RWPE2 (cell line): Measurements from ENCODE around the gene TTC39A.

Experiments used
- ATAC-seq: fragments of 200-7000 bp; cut with Tn5 transposase; 3 replicates; pipeline ENCODE4 v1.9.1; 2021; ENCODE audit warnings: low read depth
- DNase-seq: peaks from one replicate; pipeline ENCODE4 v3.0.0-alpha.2; 2020; ENCODE audit warnings: low spot score
- H3K27ac ChIP-seq: fragments of 450-650 bp; 2 replicates; pipeline ENCODE4 v1.5.1; 2017; ENCODE audit warnings: mild to moderate bottlenecking; ENCODE audit not compliant: poor library complexity, severe bottlenecking
- H3K27me3 ChIP-seq: fragments of 250-450 bp; sonication (Bioruptor Pico); 2 replicates; pipeline ENCODE4 v1.5.1; 2021; ENCODE audit warnings: mild to moderate bottlenecking, moderate library complexity; ENCODE audit not compliant: insufficient read depth, poor library complexity, severe bottlenecking
- H3K36me3 ChIP-seq: fragments of 250-450 bp; sonication (Bioruptor Pico); 2 replicates; pipeline ENCODE4 v1.5.1; 2020; ENCODE audit warnings: low read depth, mild to moderate bottlenecking, moderate library complexity
- H3K4me1 ChIP-seq: fragments of 250-450 bp; sonication (Bioruptor Pico); 2 replicates; pipeline ENCODE4 v1.5.1; 2021; ENCODE audit warnings: mild to moderate bottlenecking, moderate library complexity; ENCODE audit not compliant: insufficient read depth, poor library complexity, severe bottlenecking
- H3K4me3 ChIP-seq: fragments of 250-450 bp; sonication (Bioruptor Pico); 2 replicates; pipeline ENCODE4 v1.5.1; 2021; ENCODE audit warnings: mild to moderate bottlenecking, moderate library complexity; ENCODE audit not compliant: severe bottlenecking
- H3K9me3 ChIP-seq: fragments of 250-450 bp; sonication (Bioruptor Pico); 2 replicates; pipeline ENCODE4 v1.5.1; 2021; ENCODE audit warnings: mild to moderate bottlenecking, moderate library complexity; ENCODE audit not compliant: severe bottlenecking
- TF ChIP-seq, protein P1 (sequence below): fragments of 450-650 bp; IDR thresholded peaks from one replicate; pipeline ENCODE4 v1.5.1; 2017; ENCODE audit warnings: mild to moderate bottlenecking, moderate library complexity; ENCODE audit not compliant: poor library complexity, severe bottlenecking

TTC39A gene

GRCh38 chr1:51288578-51288977 is 41.8 kb downstream of the TTC39A start:
- no peak overlapping the region for H3K27ac ChIP-seq

DNA sequence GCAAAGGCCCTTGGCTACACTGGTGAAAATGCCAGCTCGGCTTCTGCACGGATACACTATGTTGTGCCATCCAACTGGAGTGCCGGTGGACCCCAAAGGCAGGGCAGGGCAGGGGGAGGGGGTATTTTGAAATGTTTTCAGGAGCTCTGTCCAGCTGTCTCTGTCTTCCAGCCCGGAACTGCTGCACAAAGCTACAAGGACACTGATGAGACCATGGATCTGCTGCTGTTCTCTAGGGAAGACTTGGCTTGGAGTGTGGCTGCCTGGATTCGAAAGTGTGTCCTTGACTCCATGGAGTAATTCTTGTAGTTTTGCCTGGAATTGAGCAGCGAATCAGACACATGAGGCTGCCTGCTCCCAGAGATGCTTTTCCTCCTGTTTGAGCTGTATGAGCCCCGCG is 42.4 kb downstream of the TTC39A start:
- H3K27me3 ChIP-seq, result no peaks in the 10 kb centered on the region
- H3K4me3 ChIP-seq, result no peak overlapping the region
- H3K4me1 ChIP-seq, result no peaks in the 10 kb centered on the region
- DNase-seq (no peak), ATAC-seq (no peak)
- TF ChIP-seq, protein P1, sequence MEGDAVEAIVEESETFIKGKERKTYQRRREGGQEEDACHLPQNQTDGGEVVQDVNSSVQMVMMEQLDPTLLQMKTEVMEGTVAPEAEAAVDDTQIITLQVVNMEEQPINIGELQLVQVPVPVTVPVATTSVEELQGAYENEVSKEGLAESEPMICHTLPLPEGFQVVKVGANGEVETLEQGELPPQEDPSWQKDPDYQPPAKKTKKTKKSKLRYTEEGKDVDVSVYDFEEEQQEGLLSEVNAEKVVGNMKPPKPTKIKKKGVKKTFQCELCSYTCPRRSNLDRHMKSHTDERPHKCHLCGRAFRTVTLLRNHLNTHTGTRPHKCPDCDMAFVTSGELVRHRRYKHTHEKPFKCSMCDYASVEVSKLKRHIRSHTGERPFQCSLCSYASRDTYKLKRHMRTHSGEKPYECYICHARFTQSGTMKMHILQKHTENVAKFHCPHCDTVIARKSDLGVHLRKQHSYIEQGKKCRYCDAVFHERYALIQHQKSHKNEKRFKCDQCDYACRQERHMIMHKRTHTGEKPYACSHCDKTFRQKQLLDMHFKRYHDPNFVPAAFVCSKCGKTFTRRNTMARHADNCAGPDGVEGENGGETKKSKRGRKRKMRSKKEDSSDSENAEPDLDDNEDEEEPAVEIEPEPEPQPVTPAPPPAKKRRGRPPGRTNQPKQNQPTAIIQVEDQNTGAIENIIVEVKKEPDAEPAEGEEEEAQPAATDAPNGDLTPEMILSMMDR, result no peak
- no peak overlapping the region for H3K27ac ChIP-seq
- H3K9me3 ChIP-seq, result no peaks in the 10 kb centered on the region
- no peaks in the 10 kb centered on the region for H3K36me3 ChIP-seq

More at GRCh38 chr1:51288578-51288977, 41.8 kb downstream of the TTC39A start:
- Histone ChIP-seq H3K27me3 (no peaks in the 10 kb centered on the region), H3K9me3 (no peaks in the 10 kb centered on the region), H3K36me3 (no peaks in the 10 kb centered on the region), H3K4me3 (no peak overlapping the region), H3K4me1 (no peaks in the 10 kb centered on the region)
- ATAC-seq (no peak), DNase-seq (no peak)
- TF ChIP-seq, protein P1, result no peak

DNA sequence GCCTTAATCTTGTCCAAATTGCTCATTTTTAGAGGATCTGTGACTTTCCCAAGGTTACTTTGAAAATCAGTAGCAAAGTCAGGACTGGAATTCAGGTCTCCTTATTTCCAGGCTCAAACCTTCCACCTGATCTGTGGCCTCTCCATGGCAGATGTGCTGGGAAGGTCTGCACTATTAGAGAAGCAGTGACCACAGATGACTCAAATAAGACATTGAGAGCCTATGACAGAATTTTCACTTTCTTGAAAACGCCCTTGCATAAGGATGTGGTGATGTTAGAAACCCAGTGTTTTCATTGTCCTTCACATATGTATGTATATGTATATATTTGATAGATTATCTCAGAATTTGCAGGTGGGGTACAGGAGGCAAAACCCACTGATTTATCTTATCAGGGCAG is 45.3 kb downstream of the TTC39A start:
- TF ChIP-seq, protein P1, result no peak
- Histone ChIP-seq H3K4me1 (no peaks in the 10 kb centered on the region), H3K36me3 (no peaks in the 10 kb centered on the region), H3K9me3 (no peaks in the 10 kb centered on the region), H3K27me3 (no peaks in the 10 kb centered on the region), H3K4me3 (no peak overlapping the region), H3K27ac (no peak overlapping the region)
- ATAC-seq (no peak), DNase-seq (no peak)

GRCh38 chr1:51284487-51284954 is 45.8 kb downstream of the TTC39A start:
- Histone ChIP-seq H3K27ac (no peak overlapping the region), H3K9me3 (no peaks in the 10 kb centered on the region), H3K4me1 (no peaks in the 10 kb centered on the region), H3K4me3 (no peak overlapping the region), H3K27me3 (no peaks in the 10 kb centered on the region), H3K36me3 (no peaks in the 10 kb centered on the region)
- TF ChIP-seq, protein P1, result no peak
- no peak for DNase-seq
- ATAC-seq, result no peak

- H3K9me3 ChIP-seq, result no peaks in the 10 kb centered on the region
- no peak for DNase-seq
- TF ChIP-seq, protein P1, result no peak
- ATAC-seq, result no peak
- no peak overlapping the region for H3K27ac ChIP-seq
- H3K27me3 ChIP-seq, result no peaks in the 10 kb centered on the region
- no peaks in the 10 kb centered on the region for H3K4me1 ChIP-seq
- H3K36me3 ChIP-seq, result no peaks in the 10 kb centered on the region
- H3K4me3 ChIP-seq, result no peak overlapping the region
Measured at GRCh38 chr1:51283979-51284378, 46.4 kb downstream of the TTC39A start.
